SU-DHL-6 (cell line): ENCODE results near the gene TPGS1.

Experiments
- EZH2phosphoT487 ChIP-seq: fragments of 200-600 bp; sonication (generic), shearing (Covaris generic); conservative IDR thresholded peaks from 2 replicates; pipeline ENCODE4 v1.6.1; 2018; ENCODE audit warnings: mild to moderate bottlenecking, antibody characterized with exemption, low read length, moderate library complexity, mixed read lengths
- TF ChIP-seq, protein P1 (sequence below): fragments of 200-600 bp; sonication (generic); IDR thresholded peaks from one replicate; pipeline ENCODE4 v1.5.1; 2017; ENCODE audit warnings: antibody characterized with exemption, mild to moderate bottlenecking, low read length, moderate library complexity; ENCODE audit not compliant: insufficient read depth, poor library complexity, severe bottlenecking

DNA sequence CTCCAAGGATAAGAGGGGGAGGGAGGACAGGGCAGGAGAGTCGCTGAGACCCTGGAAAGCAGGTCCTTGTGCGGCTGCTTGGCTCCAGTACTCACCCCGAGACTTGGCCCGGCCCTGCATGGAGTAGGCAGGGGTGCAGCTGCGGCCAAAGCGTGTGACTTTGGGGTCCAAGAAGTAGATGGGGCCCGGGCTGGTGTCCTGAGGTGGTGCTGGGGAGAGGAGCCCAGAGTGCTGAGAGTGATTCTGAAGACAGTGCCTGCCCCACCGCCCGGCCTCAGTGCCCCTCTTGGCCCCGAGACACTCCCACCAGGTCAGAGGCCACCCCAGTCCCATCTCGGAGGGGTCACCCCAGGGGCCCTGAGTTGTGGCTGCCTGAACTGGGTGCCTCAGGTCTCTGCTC is 39.7 kb upstream of the TPGS1 start:
- TF ChIP-seq, protein P1, sequence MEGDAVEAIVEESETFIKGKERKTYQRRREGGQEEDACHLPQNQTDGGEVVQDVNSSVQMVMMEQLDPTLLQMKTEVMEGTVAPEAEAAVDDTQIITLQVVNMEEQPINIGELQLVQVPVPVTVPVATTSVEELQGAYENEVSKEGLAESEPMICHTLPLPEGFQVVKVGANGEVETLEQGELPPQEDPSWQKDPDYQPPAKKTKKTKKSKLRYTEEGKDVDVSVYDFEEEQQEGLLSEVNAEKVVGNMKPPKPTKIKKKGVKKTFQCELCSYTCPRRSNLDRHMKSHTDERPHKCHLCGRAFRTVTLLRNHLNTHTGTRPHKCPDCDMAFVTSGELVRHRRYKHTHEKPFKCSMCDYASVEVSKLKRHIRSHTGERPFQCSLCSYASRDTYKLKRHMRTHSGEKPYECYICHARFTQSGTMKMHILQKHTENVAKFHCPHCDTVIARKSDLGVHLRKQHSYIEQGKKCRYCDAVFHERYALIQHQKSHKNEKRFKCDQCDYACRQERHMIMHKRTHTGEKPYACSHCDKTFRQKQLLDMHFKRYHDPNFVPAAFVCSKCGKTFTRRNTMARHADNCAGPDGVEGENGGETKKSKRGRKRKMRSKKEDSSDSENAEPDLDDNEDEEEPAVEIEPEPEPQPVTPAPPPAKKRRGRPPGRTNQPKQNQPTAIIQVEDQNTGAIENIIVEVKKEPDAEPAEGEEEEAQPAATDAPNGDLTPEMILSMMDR = no peak
- no peak for TF ChIP-seq EZH2phosphoT487
